Activated T-cell treated with anti-CD3 and anti-CD28 coated beads, Interleukin-2, amount 50 U/mL, for 24 hours (primary cell): ENCODE data around the gene ATXN7L3.
"Not testable (repeated sequence)": the region's sequence is repeated elsewhere in the genome, so short reads cannot be mapped to it uniquely, and the experiment has no call there.

ENCODE experiments used
- DNase-seq: peaks from one replicate; pipeline ENCODE4 v3.0.0-alpha.2; 2020
- H3K27ac Mint-ChIP-seq: 2 replicates; pipeline ENCODE4 v1.8.0; 2020; ENCODE audit warnings: mild to moderate bottlenecking, mixed read lengths
- H3K27me3 Mint-ChIP-seq: 2 replicates; pipeline ENCODE4 v1.8.0; 2020; ENCODE audit warnings: mixed read lengths
- H3K36me3 Mint-ChIP-seq: 2 replicates; pipeline ENCODE4 v1.8.0; 2020; ENCODE audit warnings: low read depth, mixed read lengths
- H3K4me1 Mint-ChIP-seq: 2 replicates; pipeline ENCODE4 v1.8.0; 2020; ENCODE audit warnings: low read depth, mixed read lengths
- H3K4me3 Mint-ChIP-seq: 2 replicates; pipeline ENCODE4 v1.8.0; 2020; ENCODE audit warnings: mild to moderate bottlenecking, moderate library complexity, mixed read lengths
- H3K9me3 Mint-ChIP-seq: 2 replicates; pipeline ENCODE4 v1.8.0; 2020; ENCODE audit warnings: mixed read lengths

The ATXN7L3 gene

DNA sequence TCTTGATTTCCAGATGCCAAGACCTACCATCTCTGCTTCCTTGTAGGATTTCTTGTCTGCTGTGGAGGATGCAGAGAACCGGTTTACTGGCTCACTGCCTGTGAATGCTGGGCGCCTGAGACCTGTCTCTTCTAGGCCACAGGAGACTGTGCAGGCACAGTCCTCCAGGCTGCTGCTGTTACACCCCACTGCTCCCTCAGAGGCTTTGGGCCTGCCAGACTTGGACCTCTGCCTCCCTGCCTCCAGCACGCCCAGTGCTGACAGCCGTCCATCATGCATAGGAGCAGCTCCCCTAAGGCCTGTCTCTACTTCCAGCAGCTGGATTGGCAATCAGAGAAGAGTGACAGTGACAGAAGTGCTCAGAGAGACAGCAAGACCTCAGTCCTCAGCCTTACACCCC, 51.9 kb downstream of the ATXN7L3 start:
- Mint-ChIP-seq H3K9me3 (no peaks in the 10 kb centered on the region), H3K27me3 (no peaks in the 10 kb centered on the region), H3K27ac (no peak overlapping the region), H3K4me3 (no peak overlapping the region), H3K4me1 (peaks cover 3% of the 10 kb centered on the region), H3K36me3 (peaks cover 68% of the 10 kb centered on the region)
- no peak for DNase-seq

DNA sequence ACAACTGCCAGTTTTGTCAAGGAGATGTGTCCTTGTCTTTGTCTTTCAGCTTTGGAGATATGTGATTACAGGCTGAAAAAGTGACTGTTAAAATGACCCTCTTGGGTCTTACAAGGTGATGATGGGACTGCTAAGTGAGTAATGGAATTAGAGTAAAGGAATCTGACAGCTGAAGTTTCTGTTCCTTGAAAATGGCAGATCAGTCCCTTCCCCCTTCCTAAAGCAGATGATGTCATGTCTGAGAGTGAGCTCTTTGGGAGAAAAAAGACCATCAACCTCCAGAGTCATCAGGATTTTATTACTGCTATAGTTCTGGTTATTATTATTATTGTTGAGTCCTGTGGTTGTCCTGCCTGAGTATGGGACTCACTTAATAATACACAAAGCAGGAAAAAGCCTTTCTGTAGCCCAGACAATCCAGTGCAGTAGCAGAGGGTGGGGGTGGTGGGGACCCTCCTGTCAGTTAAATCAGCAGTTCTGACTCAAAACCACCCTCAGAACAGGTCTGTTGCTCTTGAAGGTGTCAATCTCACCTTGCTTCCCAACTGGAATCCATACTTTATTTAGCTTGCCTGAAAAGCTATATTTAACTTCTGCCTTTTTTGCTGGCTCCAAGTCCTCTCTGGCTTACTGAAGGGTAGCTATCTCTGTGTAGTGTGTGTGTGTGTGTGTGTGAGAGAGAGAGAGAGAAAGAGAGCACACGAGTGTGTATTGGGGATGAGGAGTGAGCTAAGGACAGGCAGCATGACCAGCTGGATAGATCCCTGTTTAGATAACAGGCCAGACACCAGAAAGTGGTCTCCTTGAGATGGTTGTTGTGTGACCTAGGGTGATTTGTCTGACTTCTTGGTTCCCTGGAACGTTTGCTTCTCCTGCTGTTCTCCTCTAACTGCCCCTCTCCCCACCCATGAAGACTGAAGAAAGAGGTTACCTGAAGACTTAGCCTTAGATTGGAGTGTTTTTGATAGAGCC, 53.0 kb downstream of the ATXN7L3 start:
- H3K36me3 Mint-ChIP-seq: peaks cover 66% of the 10 kb centered on the region
- H3K4me1 Mint-ChIP-seq: peaks cover 7% of the 10 kb centered on the region
- no peak overlapping the region for H3K4me3 Mint-ChIP-seq
- DNase-seq: no peak
- H3K9me3 Mint-ChIP-seq: no peaks in the 10 kb centered on the region
- no peak overlapping the region for H3K27ac Mint-ChIP-seq
- H3K27me3 Mint-ChIP-seq: no peaks in the 10 kb centered on the region

- Mint-ChIP-seq H3K27me3 (no peaks in the 10 kb centered on the region), H3K27ac (no peak overlapping the region), H3K36me3 (peaks cover 55% of the 10 kb centered on the region), H3K9me3 (no peaks in the 10 kb centered on the region), H3K4me3 (no peak overlapping the region), H3K4me1 (peaks cover 13% of the 10 kb centered on the region)
- DNase-seq: no peak
Observed at GRCh38 chr17:44144966-44145739, 54.5 kb downstream of the ATXN7L3 start.

GRCh38 chr17:44143921-44144320, 55.8 kb downstream of the ATXN7L3 start:
- H3K36me3 Mint-ChIP-seq: peaks cover 43% of the 10 kb centered on the region
- H3K9me3 Mint-ChIP-seq, DNase-seq, H3K27ac Mint-ChIP-seq, H3K27me3 Mint-ChIP-seq: not testable (repeated sequence)
- peaks cover 12% of the 10 kb centered on the region for H3K4me1 Mint-ChIP-seq
- H3K4me3 Mint-ChIP-seq: peak overlapping the region; percentile 26
